Measurements from ENCODE around the gene LYZL2. TPM values are rescaled to one million over a fixed set of nuclear protein-coding genes. Genes with fewer than 3 reads are reported as not detected.

Gene LYZL2
- total and polyA plus RNA-seq, 9 of the 15 experiments (the other 6 are each of a cell fraction or from before 2014, with no cell fraction given): not detected

- peak; percentile 20; the same call in 1 of the 2 replicates for TF ChIP-seq REST (IDR thresholded peaks at IDR 0.05; ENCODE audit: borderline replicate concordance)
- TF ChIP-seq REST (CRISPR knock-in tag; IDR thresholded peaks at IDR 0.05; ENCODE audit: low read depth): no peak
- no peak for TF ChIP-seq ZNF347 (CRISPR knock-in tag; IDR thresholded peaks at IDR 0.05; ENCODE audit: low read depth)
- TF ChIP-seq CTCFL (IDR thresholded peaks at IDR 0.05; ENCODE audit: borderline replicate concordance, insufficient read depth, low read depth, low read length, poor library complexity, severe bottlenecking): no peak
- TF ChIP-seq ZFP91 (CRISPR knock-in tag; IDR thresholded peaks at IDR 0.05): no peak
- no peak for TF ChIP-seq ZNF589 (CRISPR knock-in tag; IDR thresholded peaks at IDR 0.05; ENCODE audit: low read depth)
- TF ChIP-seq PHB (CRISPR knock-in tag; IDR thresholded peaks at IDR 0.05): no peak
- no peak for TF ChIP-seq STAT5A (IDR thresholded peaks at IDR 0.05; ENCODE audit: borderline replicate concordance, low read length)
- TF ChIP-seq FOXK1 (CRISPR knock-in tag; IDR thresholded peaks at IDR 0.05; ENCODE audit: borderline replicate concordance): no peak
- no peak for TF ChIP-seq CHD1 (IDR thresholded peaks at IDR 0.05; ENCODE audit: low read length)
- peak; percentile 43; the same call in 1 of the 2 replicates for TF ChIP-seq SPI1 (IDR thresholded peaks at IDR 0.05; ENCODE audit: borderline replicate concordance, low read depth, low read length)
- no peak for TF ChIP-seq HMGXB4 (CRISPR knock-in tag; IDR thresholded peaks at IDR 0.05)
- TF ChIP-seq ZNF668 (CRISPR knock-in tag; IDR thresholded peaks at IDR 0.05): no peak
Observed at GRCh38 chr10:30639946-30640786, 10.6 kb upstream of the LYZL2 start (continued).
